Urinary bladder (tissue), 4 donors: ENCODE measurements around the gene GDF10. TPM values are rescaled to one million over a fixed set of nuclear protein-coding genes. Genes with fewer than 3 reads are reported as not detected.

Experiments
- DNase-seq: peaks from one replicate; pipeline ENCODE4 v3.0.0-alpha.2; 2015; ENCODE audit errors: extremely low spot score
- H3K27ac ChIP-seq: one replicate; pipeline ENCODE4 v1.5.1; 2013; ENCODE audit warnings: low read depth, mild to moderate bottlenecking, moderate library complexity
- H3K36me3 ChIP-seq: one replicate; pipeline ENCODE4 v1.6.1; 2013; ENCODE audit warnings: mild to moderate bottlenecking, moderate library complexity; ENCODE audit not compliant: insufficient read depth
- H3K4me1 ChIP-seq: one replicate; pipeline ENCODE4 v1.6.1; 2013; ENCODE audit warnings: mild to moderate bottlenecking, moderate library complexity; ENCODE audit not compliant: insufficient read depth
- H3K4me3 ChIP-seq: one replicate; pipeline ENCODE4 v1.5.1; 2013; ENCODE audit warnings: low read depth, low read length
- WGBS: extraction: QIAGEN DNeasy Blood & Tissue Kit; methylation state at CpG from one replicate; pipeline ENCODE4 v1.1.7; 2013; 5-methylcytosine and 5-hydroxymethylcytosine counted together
- polyA plus RNA-seq: library from polyadenylated mRNA; stranded (reverse); fragments of 200-250 nt; gene quantifications from one replicate; pipeline ENCODE4 v1.2.3, GENCODE V29; 2013
- total RNA-seq: library from RNA; depleted of rRNA; stranded (reverse); fragments of >200 nt; gene quantifications from one replicate; pipeline ENCODE4 v1.2.3, GENCODE V29; 2014
- donor health status: healthy with polysubstance abuse.
- donor health status: healthy.

Gene GDF10
- total and polyA plus RNA-seq, 2 donors, result 1.8 to 7.8 TPM

GRCh38 chr10:47282005-47282656 is 17.9 kb upstream of the GDF10 start:
- WGBS, result 82% methylated on average over 6 of the region's 6 CpGs
- Histone ChIP-seq H3K4me1 (no peaks in the 10 kb centered on the region), H3K27ac (no peak overlapping the region), H3K4me3 (no peak overlapping the region), H3K36me3 (no peaks in the 10 kb centered on the region)
- no peak for DNase-seq

- DNase-seq, result no peak
- H3K4me3 ChIP-seq, result no peak overlapping the region
- 91% methylated on average over 6 of the region's 6 CpGs for WGBS
- H3K36me3 ChIP-seq, result no peaks in the 10 kb centered on the region
- H3K4me1 ChIP-seq, result no peaks in the 10 kb centered on the region
- no peak overlapping the region for H3K27ac ChIP-seq
Measured at GRCh38 chr10:47282657-47283018, 17.4 kb upstream of the GDF10 start.

GRCh38 chr10:47283101-47283630 is 16.8 kb upstream of the GDF10 start:
- H3K27ac ChIP-seq, result no peak overlapping the region
- H3K4me1 ChIP-seq, result no peaks in the 10 kb centered on the region
- WGBS, result 82% methylated on average over 9 of the region's 9 CpGs
- no peaks in the 10 kb centered on the region for H3K36me3 ChIP-seq
- no peak overlapping the region for H3K4me3 ChIP-seq
- no peak for DNase-seq

GRCh38 chr10:47283848-47284247 is 16.1 kb upstream of the GDF10 start:
- H3K4me1 ChIP-seq, result no peaks in the 10 kb centered on the region
- DNase-seq, result no peak
- H3K4me3 ChIP-seq, result no peak overlapping the region
- H3K36me3 ChIP-seq, result no peaks in the 10 kb centered on the region
- H3K27ac ChIP-seq, result no peak overlapping the region

DNA sequence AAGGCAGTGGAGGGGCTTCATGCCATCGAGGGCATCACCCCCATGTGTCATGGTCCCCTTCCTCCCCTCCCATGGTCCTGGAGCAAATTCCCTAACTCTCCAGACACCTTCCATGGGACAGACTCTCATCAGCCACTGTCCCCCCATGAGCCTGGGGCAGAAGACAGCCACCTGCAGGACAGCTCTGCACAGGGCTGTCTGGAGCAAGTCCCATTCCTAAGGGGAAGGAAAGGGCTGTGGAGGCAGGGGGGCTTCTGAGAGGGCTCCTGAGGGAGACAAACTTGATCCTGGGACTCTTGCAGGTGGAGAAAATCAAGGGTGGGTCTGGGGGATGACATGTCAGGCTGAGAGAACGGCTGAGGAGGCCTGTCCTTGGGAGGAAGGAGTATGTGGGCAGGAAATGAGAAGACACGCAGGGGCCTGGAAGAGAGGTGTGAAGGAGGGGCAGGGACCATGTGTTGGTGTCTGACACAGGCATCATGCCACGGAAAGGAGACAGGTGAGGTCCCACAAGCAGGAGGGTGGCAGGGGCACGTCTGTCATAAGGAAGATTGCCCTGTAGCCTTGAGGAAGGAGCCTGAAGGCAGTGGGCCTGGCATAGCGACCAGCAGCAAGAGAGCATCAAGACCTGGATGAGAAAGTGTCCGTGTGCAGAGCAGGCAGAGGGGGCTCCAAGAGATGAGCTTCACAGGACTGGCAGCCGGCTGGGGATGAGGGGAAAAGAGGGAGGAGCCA is 14.4 kb upstream of the GDF10 start:
- no peak for DNase-seq
- 76% methylated on average over 8 of the region's 8 CpGs for WGBS
- Histone ChIP-seq H3K4me3 (no peak overlapping the region), H3K4me1 (no peaks in the 10 kb centered on the region), H3K36me3 (no peaks in the 10 kb centered on the region), H3K27ac (no peak overlapping the region)

- Histone ChIP-seq H3K4me3 (no peak overlapping the region), H3K4me1 (no peaks in the 10 kb centered on the region), H3K27ac (no peak overlapping the region), H3K36me3 (no peaks in the 10 kb centered on the region)
- no peak for DNase-seq
- 96% methylated on average over 4 of the region's 4 CpGs for WGBS
Measured at GRCh38 chr10:47286116-47286505, 13.9 kb upstream of the GDF10 start.

DNA sequence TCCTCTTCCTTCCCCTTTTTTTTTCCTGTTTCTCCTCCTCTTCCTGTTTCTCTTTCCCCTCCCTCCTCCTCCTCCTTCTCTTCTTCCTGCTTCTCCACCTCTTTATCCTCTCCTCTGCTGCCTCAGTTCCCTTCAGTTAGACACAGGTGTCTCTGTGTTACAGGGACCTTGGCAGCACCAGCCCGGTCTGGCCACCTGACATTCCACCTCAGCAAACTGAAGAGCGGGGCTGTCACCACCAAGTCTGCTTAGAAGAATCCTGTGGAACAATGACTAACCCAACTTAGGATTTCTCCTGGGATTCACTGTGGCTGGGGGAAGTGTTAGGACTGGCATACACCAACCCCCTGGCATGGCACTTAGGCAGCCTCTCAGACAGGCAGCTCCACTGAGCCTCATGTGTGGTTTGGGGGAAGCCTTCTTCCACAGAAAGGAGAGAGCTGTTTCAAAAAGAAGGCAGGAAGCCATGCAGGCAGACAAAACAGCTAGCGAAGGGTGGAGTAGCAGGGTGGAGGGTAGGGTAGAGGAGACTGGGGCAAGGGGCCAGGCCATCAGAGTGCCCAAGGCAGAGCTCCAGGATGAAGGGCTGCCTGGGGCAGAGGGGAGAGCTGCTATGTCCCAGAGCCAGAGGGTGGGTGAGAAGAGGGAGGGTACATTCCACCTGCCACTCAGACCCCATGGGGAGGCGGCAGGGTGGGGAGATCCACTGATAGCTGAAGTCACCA is 13.2 kb upstream of the GDF10 start:
- Histone ChIP-seq H3K27ac (no peak overlapping the region), H3K36me3 (no peaks in the 10 kb centered on the region), H3K4me1 (no peaks in the 10 kb centered on the region), H3K4me3 (no peak overlapping the region)
- DNase-seq, result no peak
- 87% methylated on average over 4 of the region's 4 CpGs for WGBS

DNA sequence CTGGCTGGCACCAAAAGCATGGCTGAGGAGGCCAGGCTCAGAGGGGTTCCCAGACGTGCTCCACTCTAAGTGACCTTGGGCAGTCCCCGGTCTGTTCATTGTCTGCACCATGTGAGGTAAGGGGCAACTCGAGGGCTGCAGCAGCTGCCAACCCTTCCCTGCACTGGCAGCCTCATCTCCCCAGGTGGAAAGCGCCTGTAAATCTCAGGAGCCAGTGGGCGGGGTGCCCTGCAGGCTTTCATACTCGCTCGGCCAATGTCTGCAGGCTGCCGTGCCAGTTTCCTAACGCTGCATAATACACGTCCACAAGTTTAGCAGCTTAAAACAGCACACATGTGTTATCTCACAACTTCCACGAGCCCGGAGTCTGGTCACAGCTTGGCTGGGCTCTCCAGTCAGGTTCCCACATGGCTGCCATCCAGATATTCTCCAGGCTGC is 12.6 kb upstream of the GDF10 start:
- WGBS, result 34% methylated on average over 12 of the region's 12 CpGs
- no peaks in the 10 kb centered on the region for H3K4me1 ChIP-seq
- no peak overlapping the region for H3K4me3 ChIP-seq
- DNase-seq, result no peak
- H3K27ac ChIP-seq, result no peak overlapping the region
- H3K36me3 ChIP-seq, result no peaks in the 10 kb centered on the region

GRCh38 chr10:47287805-47288204 is 12.2 kb upstream of the GDF10 start:
- no peak for DNase-seq
- WGBS, result 85% methylated on average over 6 of the region's 6 CpGs

GRCh38 chr10:47288236-47288635 is 11.8 kb upstream of the GDF10 start:
- Histone ChIP-seq H3K4me1 (no peaks in the 10 kb centered on the region), H3K4me3 (no peak overlapping the region), H3K36me3 (no peaks in the 10 kb centered on the region), H3K27ac (no peak overlapping the region)
- no peak for DNase-seq
- WGBS, result 89% methylated on average over 8 of the region's 8 CpGs

More at GRCh38 chr10:47287805-47288204, 12.2 kb upstream of the GDF10 start:
- no peaks in the 10 kb centered on the region for H3K36me3 ChIP-seq
- no peak overlapping the region for H3K27ac ChIP-seq
- H3K4me3 ChIP-seq, result no peak overlapping the region
- H3K4me1 ChIP-seq, result no peaks in the 10 kb centered on the region

- Histone ChIP-seq H3K4me3 (no peak overlapping the region), H3K27ac (no peak overlapping the region), H3K36me3 (no peaks in the 10 kb centered on the region), H3K4me1 (no peaks in the 10 kb centered on the region)
- WGBS, result 75% methylated on average over 9 of the region's 9 CpGs
- DNase-seq, result no peak
Measured at GRCh38 chr10:47288916-47289495, 11.0 kb upstream of the GDF10 start.

DNA sequence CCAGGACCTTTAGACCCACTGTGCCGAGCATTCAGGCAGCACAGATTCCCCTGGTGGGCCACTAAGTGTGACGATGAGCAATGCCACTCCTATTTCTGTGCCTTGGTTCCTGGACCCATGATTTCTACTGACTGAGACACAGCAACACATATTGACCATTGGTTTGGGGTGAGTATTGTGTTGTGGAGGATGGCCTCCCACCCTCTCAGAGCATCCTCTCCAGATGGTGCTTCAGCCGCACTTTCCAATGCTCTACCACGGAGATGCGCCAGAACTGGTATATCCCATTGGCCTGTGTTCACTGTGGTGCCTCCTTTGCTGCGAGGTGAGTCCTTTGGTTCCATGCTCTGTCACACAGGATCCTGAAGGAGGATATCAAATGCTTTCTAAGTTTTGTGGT is 10.1 kb upstream of the GDF10 start:
- no peak for DNase-seq
- H3K27ac ChIP-seq, result no peak overlapping the region
- WGBS, result 95% methylated on average over 6 of the region's 6 CpGs
- H3K4me1 ChIP-seq, result no peaks in the 10 kb centered on the region
- H3K4me3 ChIP-seq, result no peak overlapping the region
- no peaks in the 10 kb centered on the region for H3K36me3 ChIP-seq

DNA sequence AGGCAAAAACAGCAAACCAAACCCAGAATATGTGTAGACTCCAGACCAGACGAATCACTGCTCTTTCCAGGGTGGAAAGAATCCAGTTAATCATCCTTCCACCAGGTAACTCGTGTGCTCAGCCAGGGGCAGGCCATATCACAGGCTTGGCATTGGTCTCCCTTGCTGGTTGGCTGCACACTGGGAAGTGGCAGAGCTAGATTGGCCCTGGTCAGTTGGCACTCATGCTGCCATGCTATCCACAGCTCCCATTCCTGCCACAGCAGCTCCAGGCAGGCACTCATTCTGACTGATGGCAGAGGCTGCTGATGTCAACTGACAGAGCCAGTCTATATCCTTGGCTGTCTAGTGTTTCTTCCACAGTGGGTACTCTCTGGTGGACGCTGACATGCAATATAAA is 9.7 kb upstream of the GDF10 start:
- Histone ChIP-seq H3K27ac (no peak overlapping the region), H3K36me3 (no peaks in the 10 kb centered on the region), H3K4me3 (no peak overlapping the region), H3K4me1 (no peaks in the 10 kb centered on the region)
- DNase-seq, result no peak
- WGBS, result 86% methylated on average over 3 of the region's 3 CpGs
